Activated CD4-positive, alpha-beta T cell treated with anti-CD3 and anti-CD28 coated beads, Interleukin-2, amount 50 U/mL, for 4 hours (primary cell): ENCODE results near the gene PARPBP.
"Not testable (repeated sequence)": the region's sequence is repeated elsewhere in the genome, so short reads cannot be mapped to it uniquely, and the experiment has no call there.

Experiments
- DNase-seq, 2 experiments: peaks; one replicate each; pipeline ENCODE4 v3.0.0-alpha.2; 2020

The PARPBP gene

GRCh38 chr12:102155206-102155605 is 35.2 kb downstream of the PARPBP start:
- not testable (repeated sequence) for DNase-seq

- no peak for DNase-seq
Observed at GRCh38 chr12:102163383-102163782, 43.4 kb downstream of the PARPBP start.

GRCh38 chr12:102167821-102168604 is 48.0 kb downstream of the PARPBP start:
- no peak for DNase-seq

- no peak for DNase-seq
Observed at GRCh38 chr12:102169922-102170621, 50.1 kb downstream of the PARPBP start.

- no peak for DNase-seq
Observed at GRCh38 chr12:102171951-102172350, 52.0 kb downstream of the PARPBP start.

- no peak for DNase-seq
Observed at GRCh38 chr12:102172436-102172835, 52.5 kb downstream of the PARPBP start.

- DNase-seq, result no peak
Observed at GRCh38 chr12:102174117-102174516, 54.1 kb downstream of the PARPBP start.

GRCh38 chr12:102174761-102175160 is 54.8 kb downstream of the PARPBP start:
- DNase-seq, result no peak

- no peak for DNase-seq
Observed at GRCh38 chr12:102182635-102183034, 62.7 kb downstream of the PARPBP start.

GRCh38 chr12:102195826-102196225 is 75.8 kb downstream of the PARPBP start:
- DNase-seq, result no peak

- no peak for DNase-seq
Observed at GRCh38 chr12:102197789-102198188, 77.8 kb downstream of the PARPBP start, which contains the start of gene PMCH. Gene PMCH (minus strand): TSS chr12:102197833. CDS start chr12:102197770, 63 bp downstream.

- DNase-seq, result no peak
Observed at GRCh38 chr12:102201436-102202061, 81.6 kb downstream of the PARPBP start.

- no peak for DNase-seq
Observed at GRCh38 chr12:102202556-102202955, 82.6 kb downstream of the PARPBP start.

GRCh38 chr12:102204025-102204424 is 84.0 kb downstream of the PARPBP start:
- DNase-seq, result no peak

- DNase-seq, result no peak
Observed at GRCh38 chr12:102215992-102216691, 96.2 kb downstream of the PARPBP start.

GRCh38 chr12:102220736-102221135 is 100.8 kb downstream of the PARPBP start:
- DNase-seq, result no peak

GRCh38 chr12:102227954-102228353 is 108.0 kb downstream of the PARPBP start:
- DNase-seq, result no peak

- no peak for DNase-seq
Observed at GRCh38 chr12:102232036-102232435, 112.1 kb downstream of the PARPBP start.

GRCh38 chr12:102232446-102232845 is 112.5 kb downstream of the PARPBP start:
- no peak for DNase-seq

GRCh38 chr12:102234599-102234998 is 114.6 kb downstream of the PARPBP start:
- no peak for DNase-seq

GRCh38 chr12:102240859-102241258 is 120.9 kb downstream of the PARPBP start:
- not testable (repeated sequence) for DNase-seq
